HS-27A (cell line): ENCODE measurements around the gene IGFN1.
"Not testable (repeated sequence)": the region's sequence is repeated elsewhere in the genome, so short reads cannot be mapped to it uniquely, and the experiment has no call there.

Source experiments
- DNase-seq: peaks from one replicate; pipeline ENCODE4 v3.0.0-alpha.2; 2012; ENCODE audit warnings: low read depth, missing footprints

IGFN1 gene

DNA sequence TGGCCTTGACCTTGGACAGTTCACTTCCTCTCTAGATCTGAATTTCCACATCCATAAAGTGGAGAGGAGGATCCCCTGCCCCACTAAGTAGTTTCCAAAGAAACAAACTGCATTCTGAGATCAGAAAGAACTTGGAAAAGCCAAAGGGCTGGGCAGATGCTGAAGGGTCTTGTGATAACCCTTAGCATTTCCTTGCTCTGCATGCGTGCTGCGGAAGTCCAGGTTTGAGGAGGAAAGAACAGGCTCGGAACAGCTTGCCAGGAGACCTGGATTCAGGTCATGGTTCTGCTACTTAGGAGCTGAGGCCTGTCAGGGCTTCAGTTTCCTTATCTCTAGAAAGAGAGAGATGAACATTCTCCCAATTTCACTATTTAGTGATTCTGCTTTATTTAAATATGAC lies 27.2 kb downstream of the IGFN1 start:
- no peak for DNase-seq

DNA sequence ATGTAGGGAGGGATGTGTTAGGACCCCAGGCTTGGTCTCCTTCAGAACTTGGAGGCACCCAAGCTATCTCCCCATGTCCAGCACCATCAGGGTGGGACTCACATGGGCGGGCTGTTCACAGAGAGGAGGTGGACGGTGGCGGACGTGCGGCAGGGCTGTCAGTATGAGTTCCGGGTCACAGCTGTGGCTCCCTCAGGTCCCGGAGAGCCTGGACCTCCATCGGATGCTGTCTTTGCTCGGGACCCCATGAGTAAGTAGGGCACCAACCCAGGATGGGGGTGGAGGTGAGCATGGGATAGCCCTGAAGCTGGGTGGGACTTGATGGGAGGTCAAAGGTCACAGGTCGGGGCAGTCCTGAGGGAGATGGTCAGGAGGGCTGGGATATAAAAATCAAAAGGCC lies 27.8 kb downstream of the IGFN1 start:
- DNase-seq: no peak

DNA sequence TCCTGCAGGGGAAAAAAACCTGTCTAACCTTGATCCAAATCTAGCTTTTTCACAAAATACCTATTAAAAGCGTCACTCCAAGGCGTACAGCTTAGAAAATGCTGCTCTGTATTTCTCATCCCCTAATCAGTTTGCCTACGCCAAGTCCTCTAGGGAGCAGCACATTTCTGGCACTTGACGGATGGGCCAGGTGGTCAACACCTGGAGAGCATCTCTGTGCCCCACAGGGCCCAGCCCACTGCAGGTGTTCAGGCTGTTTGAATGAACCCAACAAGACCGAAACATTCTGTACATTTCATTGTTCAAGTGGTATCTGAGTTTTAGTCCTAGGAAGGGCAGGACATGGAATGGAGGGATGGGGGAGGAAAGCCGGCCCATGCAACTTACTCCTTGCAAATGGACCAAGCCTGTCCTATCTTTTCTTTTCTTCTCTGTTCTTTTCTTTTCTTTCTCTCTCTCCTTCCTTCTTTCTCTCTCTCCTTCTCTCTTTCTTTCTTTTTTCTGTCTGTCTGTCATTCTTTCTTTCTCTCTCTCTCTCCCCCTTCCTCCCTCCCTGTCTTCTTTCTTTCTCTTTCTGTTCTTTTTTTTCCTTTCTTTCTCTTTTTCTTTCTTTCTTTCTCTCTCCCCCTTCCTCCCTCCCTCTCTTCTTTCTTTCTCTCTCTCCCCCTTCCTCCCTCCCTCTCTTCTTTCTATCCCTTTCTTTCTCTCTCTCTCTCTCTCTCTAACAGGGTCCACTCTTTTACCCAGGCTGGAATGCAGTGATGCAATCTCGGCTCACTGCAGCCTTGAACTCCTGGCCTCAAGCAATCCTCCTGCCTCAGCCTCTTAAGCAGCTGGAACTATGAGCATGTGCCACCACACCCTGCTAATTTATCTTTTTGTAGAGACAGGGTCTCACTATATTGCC lies 29.1 kb downstream of the IGFN1 start:
- no peak for DNase-seq

DNA sequence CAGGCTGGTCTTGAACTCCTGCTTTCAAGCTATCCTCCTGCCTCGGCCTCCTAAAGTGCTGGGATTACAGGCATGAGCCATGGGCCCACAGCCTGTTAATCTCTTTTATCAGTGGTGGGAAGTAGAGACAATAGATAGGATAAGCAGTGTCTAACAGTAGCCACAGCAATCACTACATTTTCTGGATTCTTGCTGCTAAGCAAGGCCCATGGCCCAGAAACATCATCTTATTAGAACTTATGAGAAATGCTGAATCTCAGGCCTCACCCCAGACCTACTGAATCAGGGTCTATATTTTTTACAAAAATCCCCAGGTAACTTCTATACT lies 29.7 kb downstream of the IGFN1 start:
- DNase-seq: no peak

DNA sequence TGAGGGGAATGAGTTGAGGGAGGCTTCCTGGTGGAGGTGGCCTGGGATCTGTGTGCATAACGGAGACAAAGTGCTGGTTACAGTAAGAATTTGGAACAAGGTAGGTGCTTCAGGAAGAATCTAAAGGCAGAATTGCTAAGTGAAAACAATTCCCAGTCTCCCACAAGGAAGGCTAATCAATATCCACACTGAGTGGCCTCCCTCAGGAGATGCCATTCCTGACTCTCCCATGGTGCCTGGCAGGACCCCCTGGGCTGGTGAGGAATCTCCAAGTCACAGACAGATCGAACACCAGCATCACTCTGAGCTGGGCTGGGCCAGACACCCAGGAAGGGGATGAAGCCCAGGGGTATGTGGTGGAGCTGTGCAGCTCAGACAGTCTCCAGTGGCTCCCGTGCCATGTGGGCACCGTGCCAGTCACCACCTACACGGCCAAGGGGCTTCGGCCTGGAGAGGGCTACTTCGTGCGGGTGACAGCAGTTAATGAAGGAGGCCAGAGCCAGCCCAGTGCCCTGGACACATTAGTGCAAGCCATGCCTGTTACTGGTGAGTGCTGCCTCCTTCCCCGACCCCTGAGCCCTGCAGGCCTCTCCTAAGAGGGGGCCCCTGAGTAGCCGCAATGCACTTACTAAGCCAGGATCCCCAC lies 30.7 kb downstream of the IGFN1 start:
- no peak for DNase-seq

DNA sequence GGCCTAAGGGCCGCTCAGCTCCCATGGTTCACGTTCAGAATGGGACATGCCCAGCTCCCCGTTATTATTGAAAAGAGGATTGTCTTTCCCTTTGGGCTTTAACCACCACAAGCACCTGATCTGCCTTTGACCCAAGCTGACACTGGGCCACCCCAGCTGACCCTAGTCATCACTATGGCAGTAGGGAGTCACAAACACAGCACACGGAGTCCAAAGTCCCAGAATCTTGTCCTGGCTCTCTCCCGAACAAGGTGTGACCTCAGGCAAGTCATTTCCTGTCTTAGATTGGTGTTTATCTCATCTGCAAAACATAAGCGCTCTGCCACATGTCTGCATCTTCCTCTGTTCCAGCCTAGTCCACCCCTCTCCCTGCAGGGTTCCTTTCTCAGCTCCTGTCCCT lies 31.5 kb downstream of the IGFN1 start:
- no peak for DNase-seq

DNA sequence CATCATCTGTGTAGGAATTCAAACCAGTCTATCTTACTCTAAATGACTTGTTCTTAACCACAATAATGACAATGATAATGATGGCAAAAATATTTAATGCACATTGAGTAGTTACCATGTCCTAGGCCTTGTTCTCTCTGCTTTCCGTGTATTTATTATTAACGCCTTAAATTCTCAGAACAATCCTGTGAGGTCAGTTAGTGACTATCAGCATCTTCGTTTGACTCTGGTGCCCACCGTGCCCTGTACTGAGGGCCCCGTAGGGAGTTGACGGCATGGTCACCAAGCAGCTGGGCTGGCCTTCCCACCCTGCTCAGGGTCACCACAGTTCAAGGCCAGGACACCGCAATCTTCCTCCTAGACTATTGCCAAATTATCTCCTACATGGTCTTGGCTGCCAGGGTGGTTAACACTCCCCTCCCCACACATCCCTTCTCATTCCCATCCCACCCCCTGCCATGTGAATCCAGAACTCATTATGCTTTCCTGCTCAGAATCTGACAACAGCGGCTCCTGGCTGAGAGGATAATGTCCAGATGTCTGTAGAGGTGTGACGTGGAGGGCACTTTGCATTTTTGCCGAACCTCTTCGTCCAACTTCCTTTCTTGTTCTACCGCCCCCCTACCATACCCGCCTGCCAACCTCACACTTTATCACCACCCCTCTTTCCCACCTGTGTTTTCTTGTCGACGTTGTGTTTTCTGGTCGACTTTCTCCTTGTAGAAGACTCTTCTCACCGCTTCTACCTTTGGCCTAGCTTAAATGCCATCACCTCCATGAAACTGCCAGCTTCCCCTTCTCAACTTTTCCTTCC lies 33.4 kb downstream of the IGFN1 start:
- no peak for DNase-seq

DNA sequence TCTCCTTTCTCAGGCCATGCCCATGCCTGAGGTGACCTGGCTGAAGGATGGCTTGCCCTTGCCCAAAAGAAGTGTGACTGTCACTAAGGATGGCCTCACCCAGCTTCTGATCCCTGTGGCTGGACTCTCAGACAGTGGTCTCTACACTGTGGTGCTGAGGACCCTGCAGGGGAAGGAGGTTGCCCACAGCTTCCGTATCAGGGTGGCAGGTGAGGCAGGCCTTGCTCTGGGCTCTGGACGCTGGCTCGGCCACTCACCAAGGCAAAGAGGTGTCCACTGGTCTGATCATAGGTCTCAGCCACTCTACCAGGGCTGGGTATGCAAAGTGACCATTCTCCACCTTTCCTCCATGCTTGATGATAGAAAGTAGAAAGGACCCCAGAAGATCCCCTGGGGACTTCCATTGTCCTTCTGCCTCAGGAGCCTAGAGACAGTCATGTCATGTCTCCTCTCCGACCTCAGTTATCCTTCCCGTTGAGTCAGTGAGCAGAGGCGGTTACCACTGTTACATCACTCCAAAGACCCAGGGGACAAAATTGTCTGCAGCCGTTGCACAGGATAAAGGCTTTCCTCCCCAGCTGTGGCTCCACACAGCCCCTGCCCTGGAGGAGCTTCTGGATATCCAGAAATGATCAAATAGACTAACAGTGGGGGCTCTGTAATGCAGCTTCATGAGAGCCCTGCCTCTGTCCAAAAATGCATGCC lies 34.2 kb downstream of the IGFN1 start:
- DNase-seq: no peak

DNA sequence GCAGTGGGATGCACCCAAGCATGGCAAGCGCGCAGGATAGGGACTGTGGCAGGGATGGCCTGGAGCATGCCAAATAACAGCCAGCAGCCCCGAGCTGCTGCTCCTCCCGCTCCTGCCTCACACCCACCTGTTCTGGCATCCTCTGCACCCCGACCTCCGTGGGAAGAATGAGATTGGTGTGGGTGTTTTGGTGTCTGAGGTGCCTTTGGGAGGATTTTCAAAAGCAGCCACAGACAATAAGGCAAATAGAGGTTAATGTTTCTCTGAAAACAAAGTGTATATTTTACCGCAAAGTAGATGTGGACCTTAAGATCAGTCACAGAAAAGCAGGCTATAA lies 35.5 kb downstream of the IGFN1 start:
- no peak for DNase-seq

DNA sequence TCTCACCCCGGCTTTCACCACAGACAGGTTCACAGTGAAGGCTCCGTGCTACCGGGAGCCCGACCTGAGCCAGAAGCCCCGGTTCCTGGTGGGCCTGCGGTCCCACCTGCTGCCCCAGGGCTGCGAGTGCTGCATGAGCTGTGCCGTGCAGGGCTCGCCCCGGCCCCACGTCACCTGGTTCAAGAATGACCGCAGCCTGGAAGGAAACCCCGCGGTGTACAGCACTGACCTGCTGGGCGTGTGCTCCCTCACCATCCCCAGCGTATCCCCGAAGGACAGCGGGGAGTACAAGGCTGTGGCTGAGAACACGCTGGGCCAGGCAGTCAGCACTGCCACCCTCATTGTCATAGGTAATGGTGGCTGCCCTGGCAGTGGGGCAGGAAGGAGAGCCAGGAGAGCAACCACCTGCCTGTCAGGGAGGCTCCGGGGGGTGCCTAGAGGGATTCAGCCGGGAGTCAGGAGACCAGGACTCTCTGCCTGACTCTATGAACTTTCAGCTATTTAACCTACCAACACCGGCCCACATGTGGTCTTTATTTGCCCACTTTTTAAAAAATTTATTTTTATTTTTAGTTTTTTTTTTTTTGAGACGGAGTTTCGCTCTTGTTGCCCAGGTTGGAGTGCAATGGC lies 36.4 kb downstream of the IGFN1 start:
- DNase-seq: no peak

DNA sequence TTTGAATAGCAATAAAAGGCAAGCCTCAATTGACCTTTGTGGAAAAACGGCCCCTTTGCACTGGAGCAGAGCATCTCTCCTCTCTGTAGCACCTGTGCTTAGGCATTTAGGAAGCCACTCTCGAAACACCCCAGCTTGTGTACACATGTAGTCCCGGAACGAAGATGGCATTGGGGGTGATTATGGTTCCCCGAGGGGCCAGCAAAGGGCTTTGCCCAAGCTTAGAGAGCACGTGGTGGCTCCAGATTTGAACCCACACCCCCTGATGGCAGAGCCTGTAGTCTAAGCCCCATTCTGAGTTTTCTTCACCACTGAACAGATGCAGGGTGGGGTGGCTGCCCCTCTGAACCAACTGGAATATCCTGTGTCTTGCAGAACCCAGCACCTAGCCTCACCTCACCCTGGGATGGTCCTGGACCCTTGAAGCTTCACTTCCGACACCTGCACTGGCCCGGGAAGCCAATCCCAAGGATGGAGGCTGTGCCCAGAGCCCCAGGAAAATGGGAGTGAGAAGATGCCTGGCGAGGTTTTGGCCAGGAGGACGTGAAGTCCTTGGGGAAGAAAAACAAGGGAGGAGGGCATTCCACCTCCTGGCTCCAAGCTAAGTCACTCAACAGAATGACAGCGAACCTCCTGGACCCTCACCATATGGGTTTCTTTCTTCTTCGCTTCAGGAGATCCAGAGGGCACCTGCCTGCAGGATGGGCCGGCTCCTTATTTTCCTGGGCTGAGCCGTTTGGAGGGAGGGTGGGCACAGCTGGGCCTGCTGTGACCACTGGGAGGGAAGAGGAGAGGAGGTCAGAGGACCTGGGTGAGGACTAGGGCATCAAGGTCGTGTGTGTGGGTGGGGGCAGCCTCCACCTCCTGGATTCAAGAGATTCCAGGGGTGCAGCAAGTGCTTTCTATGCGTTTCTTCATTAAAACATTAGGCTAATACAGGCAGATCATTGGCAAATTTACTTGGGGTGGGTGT lies 37.7 kb downstream of the IGFN1 start:
- no peak for DNase-seq

DNA sequence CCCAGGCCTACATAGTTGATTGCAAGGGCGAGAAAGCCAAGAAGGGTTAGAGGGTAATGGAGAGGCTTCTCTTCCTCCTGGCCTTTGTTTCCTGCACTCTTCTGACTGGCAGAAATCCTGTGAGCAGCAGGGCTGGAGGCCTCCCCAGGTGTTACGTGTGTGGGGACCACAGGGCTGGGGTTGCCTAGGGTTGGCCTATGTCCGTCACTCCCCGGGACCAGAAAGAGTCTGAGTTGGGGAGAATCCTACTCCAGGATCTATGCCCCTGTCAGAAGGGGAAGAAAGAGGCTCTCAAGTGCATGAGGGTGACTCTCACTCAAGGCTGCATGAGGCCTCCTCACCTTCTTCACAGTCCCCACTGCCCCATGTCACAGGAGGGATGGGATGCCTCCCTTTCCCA lies 38.5 kb downstream of the IGFN1 start:
- no peak for DNase-seq

DNA sequence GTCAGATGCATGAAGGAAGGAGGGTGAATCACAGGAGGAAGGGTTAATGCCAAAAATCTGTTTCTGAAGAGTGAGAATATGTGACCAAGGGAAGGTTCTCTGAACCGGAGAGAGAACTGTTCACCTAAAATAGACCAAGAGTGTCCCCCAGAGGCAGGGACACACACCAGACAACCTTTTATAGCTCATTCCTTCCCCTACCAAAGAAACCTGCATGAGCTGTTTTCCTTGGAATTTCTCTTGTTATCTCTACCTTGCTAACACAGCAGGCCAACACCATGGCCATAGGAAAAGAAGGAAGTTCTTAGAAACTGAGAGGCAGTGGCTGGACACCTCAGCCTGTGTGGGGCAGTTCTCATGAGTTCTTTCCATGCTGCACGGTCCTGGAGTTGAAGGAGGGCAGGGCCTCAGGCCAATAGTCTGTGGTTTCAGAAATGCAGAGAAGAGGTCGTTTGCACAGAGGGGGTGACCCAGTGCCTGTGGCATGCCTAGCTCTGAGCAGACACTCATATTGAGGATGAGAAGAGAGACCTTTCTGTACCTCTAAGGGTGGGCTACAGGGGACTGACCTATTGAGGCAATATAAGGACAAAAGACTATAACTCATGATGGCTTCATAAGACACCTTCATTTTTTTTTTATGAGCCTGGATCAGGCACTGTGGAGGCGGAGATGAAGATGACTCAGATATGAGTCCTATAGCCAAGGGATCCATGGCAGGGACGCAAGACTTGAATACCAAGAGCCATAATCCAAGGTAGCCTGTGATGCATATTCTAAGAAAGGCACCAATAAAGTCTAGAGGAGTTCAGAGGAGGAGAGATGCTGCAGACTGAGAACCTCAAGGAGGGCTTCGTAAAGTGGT lies 39.4 kb downstream of the IGFN1 start:
- DNase-seq: no peak

DNA sequence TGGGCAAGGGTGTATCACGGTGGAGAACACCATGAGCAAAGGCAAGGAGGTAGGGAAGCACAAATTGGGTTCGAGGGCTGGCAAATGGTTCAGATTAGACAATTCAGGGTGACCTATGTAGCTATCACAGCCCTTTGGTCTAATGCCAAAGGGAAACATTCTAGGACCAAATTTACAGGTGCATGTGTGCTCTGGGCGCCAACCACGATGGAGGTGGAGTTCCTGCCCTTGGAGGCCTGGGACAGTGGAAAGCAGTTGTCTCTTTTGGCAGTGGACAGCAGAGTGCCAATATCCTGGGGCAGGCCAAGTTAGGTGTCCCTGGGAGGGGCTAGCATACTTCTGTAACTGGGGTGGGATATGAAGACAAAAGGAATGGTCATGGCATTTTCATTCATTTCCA lies 40.1 kb downstream of the IGFN1 start:
- no peak for DNase-seq

DNA sequence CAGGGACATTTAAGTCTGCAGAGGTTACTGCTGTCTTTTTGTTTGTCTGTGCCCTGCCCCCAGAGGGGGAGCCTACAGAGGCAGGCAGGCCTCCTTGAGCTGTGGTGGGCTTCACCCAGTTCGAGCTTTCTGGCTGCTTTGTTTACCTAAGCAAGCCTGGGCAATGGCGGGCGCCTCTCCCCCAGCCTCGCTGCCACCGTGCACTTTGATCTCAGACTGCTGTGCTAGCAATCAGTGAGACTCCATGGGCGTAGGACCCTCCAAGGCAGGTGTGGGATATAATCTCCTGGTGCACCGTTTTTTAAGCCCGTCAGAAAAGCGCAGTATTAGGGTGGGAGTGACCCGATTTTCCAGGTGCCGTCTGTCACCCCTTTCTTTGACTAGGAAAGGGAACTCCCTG lies 49.0 kb downstream of the IGFN1 start:
- not testable (repeated sequence) for DNase-seq

DNA sequence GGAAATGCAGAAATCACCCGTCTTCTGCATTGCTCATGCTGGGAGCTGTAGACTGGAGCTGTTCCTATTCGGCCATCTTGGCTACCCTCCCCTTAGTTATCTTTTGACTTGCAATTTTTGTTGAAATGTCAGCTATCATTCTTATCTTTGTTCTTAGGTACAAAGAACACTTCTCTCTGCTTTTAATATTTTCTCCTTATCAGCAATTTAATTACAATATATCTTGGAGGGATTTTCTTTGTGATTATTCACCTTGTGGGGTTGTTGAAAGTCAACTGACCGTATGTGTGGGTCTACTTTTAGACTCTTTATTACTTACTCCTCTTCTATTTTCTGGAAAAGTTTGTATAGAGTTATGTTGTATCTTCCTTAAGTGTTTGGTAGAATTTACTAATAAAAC lies 49.5 kb downstream of the IGFN1 start:
- no peak for DNase-seq

DNA sequence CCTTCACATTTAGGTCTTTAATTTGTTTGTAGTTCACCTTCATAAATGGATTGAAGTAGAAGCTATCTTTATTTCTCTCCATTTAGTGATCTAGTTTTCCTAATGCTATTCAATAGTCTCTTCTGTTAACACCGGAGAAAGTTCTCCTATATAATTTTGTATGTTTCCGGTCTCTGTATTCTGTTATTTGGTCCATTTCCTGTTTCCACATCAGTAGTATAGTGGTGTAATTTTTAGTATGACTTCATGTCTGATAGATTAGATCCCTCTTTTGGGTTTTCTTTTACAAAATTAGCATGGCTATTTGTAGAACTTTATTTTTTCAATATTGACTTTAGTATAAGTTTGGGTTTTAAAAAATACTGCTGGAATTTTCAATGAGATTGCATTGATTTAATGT lies 51.1 kb downstream of the IGFN1 start:
- DNase-seq: no peak

DNA sequence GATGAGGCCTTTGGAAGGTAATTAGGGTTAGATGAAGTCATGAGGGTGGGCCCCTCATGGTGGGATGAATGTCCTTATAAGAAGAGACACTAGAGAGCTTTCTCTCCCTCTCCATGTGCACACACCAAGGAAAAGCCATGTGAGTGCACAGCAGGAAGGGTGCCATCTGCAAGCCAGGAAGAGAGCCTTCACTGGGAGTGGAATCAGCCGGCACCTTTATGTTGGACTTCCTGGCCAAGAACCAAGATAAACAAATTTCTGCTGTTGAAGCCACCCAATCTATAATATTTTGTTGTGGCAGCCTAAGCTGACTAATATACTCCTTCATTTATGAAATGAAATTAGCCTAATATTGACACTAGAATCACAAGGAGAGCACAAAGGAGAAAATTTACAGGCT lies 54.5 kb downstream of the IGFN1 start:
- DNase-seq: no peak

DNA sequence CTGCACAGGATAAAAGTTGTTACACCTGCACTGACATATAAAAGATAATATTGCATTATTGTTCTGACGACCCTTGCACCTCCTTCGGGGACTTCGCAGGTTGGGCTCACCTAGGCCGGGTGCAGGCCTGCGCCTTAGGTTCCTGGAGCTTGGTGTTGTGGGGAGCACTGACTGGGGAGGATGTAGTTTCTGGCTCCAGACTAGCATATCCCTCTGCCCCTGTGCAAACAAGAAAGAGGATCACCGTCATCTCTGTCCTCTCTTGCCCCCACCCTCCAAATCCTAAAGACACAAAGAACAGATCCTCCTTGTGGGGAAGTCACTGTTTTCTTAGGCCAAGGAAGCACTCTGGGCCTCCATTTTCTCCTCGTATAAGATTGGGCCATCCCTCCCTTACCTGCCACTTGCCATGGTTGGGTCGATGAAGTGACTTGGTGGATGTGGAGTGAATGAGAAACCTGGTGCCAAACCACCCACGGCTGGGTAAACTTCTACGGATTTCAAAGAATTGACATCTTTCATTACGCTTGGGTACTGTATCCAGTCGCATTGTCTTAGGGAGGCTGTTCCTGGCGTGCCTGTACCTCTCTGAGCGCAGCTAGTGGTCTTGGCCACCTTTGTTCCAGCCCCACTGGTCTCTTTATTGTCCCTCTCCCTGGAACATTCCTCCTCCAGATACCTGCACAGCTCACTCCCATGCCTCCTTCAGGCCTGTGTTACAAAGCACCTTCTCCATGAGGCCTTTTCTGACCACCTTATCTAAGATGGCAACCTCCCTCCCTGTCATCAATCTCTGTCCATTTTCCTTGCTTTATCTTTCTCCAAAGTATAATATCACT lies 58.3 kb downstream of the IGFN1 start:
- DNase-seq: no peak
